GM20431 (cell line): ENCODE data around the gene TFG.

Experiments
- in situ Hi-C: fragments of 300-500 bp; cut with MseI, MboI; formaldehyde crosslinking; loops from one replicate; pipeline ENCODE4 v1.15.0; 2020; ENCODE audit warnings: low sequenced_read_pairs; ENCODE audit not compliant: unreplicated experiment

Gene TFG

GRCh38 chr3:100748967-100749366 lies 39.7 kb downstream of the TFG start:
- in situ Hi-C loops: no loop called here

- in situ Hi-C loops: no loop called here
Measured at GRCh38 chr3:100753846-100754245, 44.6 kb downstream of the TFG start.

GRCh38 chr3:100754563-100755334 lies 45.5 kb downstream of the TFG start:
- in situ Hi-C loops: no loop called here

GRCh38 chr3:100756441-100756840 lies 47.1 kb downstream of the TFG start:
- in situ Hi-C loops: no loop called here

- in situ Hi-C loops: no loop called here
Measured at GRCh38 chr3:100759159-100759558, 49.9 kb downstream of the TFG start.

- in situ Hi-C loops: no loop called here
Measured at GRCh38 chr3:100759950-100760349, 50.7 kb downstream of the TFG start.

GRCh38 chr3:100760377-100760776 lies 51.1 kb downstream of the TFG start:
- in situ Hi-C loops: no loop called here

GRCh38 chr3:100761211-100761942 lies 52.1 kb downstream of the TFG start:
- in situ Hi-C loops: no loop called here

GRCh38 chr3:100761951-100762350 lies 52.7 kb downstream of the TFG start:
- in situ Hi-C loops: no loop called here

- in situ Hi-C loops: no loop called here
Measured at GRCh38 chr3:100765437-100765975, 56.2 kb downstream of the TFG start.

GRCh38 chr3:100766069-100766468 lies 56.8 kb downstream of the TFG start:
- in situ Hi-C loops: no loop called here

GRCh38 chr3:100769693-100770092 lies 60.4 kb downstream of the TFG start:
- in situ Hi-C loops: no loop called here

GRCh38 chr3:100775226-100775625 lies 65.9 kb downstream of the TFG start:
- in situ Hi-C loops: no loop called here

- in situ Hi-C loops: no loop called here
Measured at GRCh38 chr3:100775669-100776068, 66.4 kb downstream of the TFG start.

GRCh38 chr3:100776097-100776729 lies 66.9 kb downstream of the TFG start:
- in situ Hi-C loops: no loop called here

GRCh38 chr3:100776746-100777145 lies 67.5 kb downstream of the TFG start:
- in situ Hi-C loops: no loop called here

- in situ Hi-C loops: no loop called here
Measured at GRCh38 chr3:100777271-100777670, 68.0 kb downstream of the TFG start.

- in situ Hi-C loops: no loop called here
Measured at GRCh38 chr3:100779480-100779879, 70.2 kb downstream of the TFG start.

GRCh38 chr3:100780071-100780622 lies 70.9 kb downstream of the TFG start:
- in situ Hi-C loops: no loop called here

GRCh38 chr3:100781301-100781700 lies 72.0 kb downstream of the TFG start:
- in situ Hi-C loops: no loop called here

GRCh38 chr3:100782348-100782747 lies 73.1 kb downstream of the TFG start:
- in situ Hi-C loops: no loop called here
